H1 (cell line): ENCODE measurements around the gene SELENOK. TPM values are rescaled to one million over a fixed set of nuclear protein-coding genes. Genes with fewer than 3 reads are reported as not detected.

ENCODE experiments used
- RBBP5 ChIP-seq: IDR thresholded peaks from 2 replicates; pipeline ENCODE4 v1.7.1; 2012; ENCODE audit warnings: low read depth, mild to moderate bottlenecking, inconsistent platforms, low read length, moderate library complexity, borderline replicate concordance
- polyA plus RNA-seq, 7 experiments: library from polyadenylated mRNA; depleted of rRNA in 3 of 7; stranded (reverse) in 5 of 7; unstranded in 2 of 7; fragments of >200 nt in 5 of 7; fragments of 200-250 nt in 2 of 7; gene quantifications; 1 replicate in 5 of 7; 2 replicates in 1 of 7; 4 replicates in 1 of 7; pipeline versions ENCODE4 v1.2.1 to v1.2.3, GENCODE V29; 2011 to 2013; ENCODE audit warnings: missing spikeins in 2 of 7, mixed read lengths in 2 of 7
- total RNA-seq: library from RNA; stranded (reverse); fragmentation: NEBNext Ultra II Directional; extraction: Animal tissue kit (Norgen Biotek cat#: 25700); gene quantifications from 2 replicates; pipeline ENCODE4 v1.2.1, GENCODE V29; 2021

The SELENOK gene
- total and polyA plus RNA-seq, 2 of the 8 experiments (the other 6 are each of a cell fraction or from before 2014, with no cell fraction given), result 26.9 to 40.2 TPM

- peak; percentile 95 for TF ChIP-seq RBBP5
- TF ChIP-seq, all 59 proteins: peak for 22
Measured at GRCh38 chr3:53891497-53892285, at the start of gene SELENOK (continued).
